HepG2 (cell line): ENCODE measurements around the gene EIF4G3. TPM values are rescaled to one million over a fixed set of nuclear protein-coding genes. Genes with fewer than 3 reads are reported as not detected.
A peak's percentile ranks its signal among the peaks of the same experiment; 100 is the strongest.

Source experiments
- CSRNP1 ChIP-seq: sonication (generic); formaldehyde crosslinking; IDR thresholded peaks from 2 replicates; pipeline ENCODE4 v1.8.1; 2023; ENCODE audit warnings: mild to moderate bottlenecking, missing genetic modification reagents
- DZIP1 ChIP-seq: sonication (generic); formaldehyde crosslinking; IDR thresholded peaks from 2 replicates; pipeline ENCODE4 v1.5.0; 2020; ENCODE audit warnings: mild to moderate bottlenecking, missing genetic modification reagents
- EEA1 ChIP-seq: sonication (generic); formaldehyde crosslinking; IDR thresholded peaks from 2 replicates; pipeline ENCODE4 v1.5.1; 2020; ENCODE audit warnings: mild to moderate bottlenecking, missing genetic modification reagents, borderline replicate concordance
- GLI4 ChIP-seq: sonication (generic); formaldehyde crosslinking; IDR thresholded peaks from 2 replicates; pipeline ENCODE4 v1.5.1; 2020; ENCODE audit warnings: missing genetic modification reagents, mild to moderate bottlenecking, moderate library complexity, borderline replicate concordance
- HOXA3 ChIP-seq: sonication (generic); formaldehyde crosslinking; IDR thresholded peaks from 2 replicates; pipeline ENCODE4 v1.5.0; 2020; ENCODE audit warnings: missing genetic modification reagents
- PITX1 ChIP-seq: sonication (generic); formaldehyde crosslinking; IDR thresholded peaks from 2 replicates; pipeline ENCODE4 v1.5.1; 2020; ENCODE audit warnings: mild to moderate bottlenecking, missing genetic modification reagents
- POGZ ChIP-seq: sonication (generic); formaldehyde crosslinking; IDR thresholded peaks from 2 replicates; pipeline ENCODE4 v1.4.0; 2020; ENCODE audit warnings: mild to moderate bottlenecking, missing genetic modification reagents
- SRSF1 ChIP-seq: fragments of 200-400 bp; formaldehyde crosslinking; optimal IDR thresholded peaks from 2 replicates; pipeline ENCODE3; 2017; ENCODE audit warnings: mild to moderate bottlenecking, low read depth, low read length, moderate library complexity
- TARDBP ChIP-seq: sonication (generic); formaldehyde crosslinking; IDR thresholded peaks from 2 replicates; pipeline ENCODE4 v1.8.0; 2022; ENCODE audit warnings: mild to moderate bottlenecking, missing genetic modification reagents
- UBTF ChIP-seq: sonication (generic); formaldehyde crosslinking; IDR thresholded peaks from 2 replicates; pipeline ENCODE4 v1.4.0; 2020; ENCODE audit warnings: mild to moderate bottlenecking, missing genetic modification reagents
- YEATS4 ChIP-seq: sonication (generic); formaldehyde crosslinking; IDR thresholded peaks from 2 replicates; pipeline ENCODE4 v1.4.0; 2020; ENCODE audit warnings: missing genetic modification reagents, borderline replicate concordance
- ZBTB8A ChIP-seq: sonication (generic); formaldehyde crosslinking; IDR thresholded peaks from 2 replicates; pipeline ENCODE4 v1.4.0; 2020; ENCODE audit warnings: mild to moderate bottlenecking, low read depth, missing genetic modification reagents, borderline replicate concordance
- ZFP91 ChIP-seq: sonication (generic); formaldehyde crosslinking; IDR thresholded peaks from 2 replicates; pipeline ENCODE4 v1.9.0; 2022; ENCODE audit warnings: missing genetic modification reagents, mild to moderate bottlenecking, borderline replicate concordance
- ZMYM4 ChIP-seq: sonication (generic); formaldehyde crosslinking; IDR thresholded peaks from 2 replicates; pipeline ENCODE4 v1.8.1; 2023; ENCODE audit warnings: mild to moderate bottlenecking, missing genetic modification reagents
- ZNF598 ChIP-seq: sonication (generic); formaldehyde crosslinking; IDR thresholded peaks from 2 replicates; pipeline ENCODE4 v1.5.1; 2020; ENCODE audit warnings: mild to moderate bottlenecking, missing genetic modification reagents, borderline replicate concordance
- ZNF740 ChIP-seq: sonication (generic); formaldehyde crosslinking; IDR thresholded peaks from 2 replicates; pipeline ENCODE4 v1.4.0; 2020; ENCODE audit warnings: missing genetic modification reagents
- polyA plus RNA-seq, 8 experiments: library from polyadenylated mRNA; depleted of rRNA in 3 of 8; stranded (reverse) in 7 of 8; unstranded in 1 of 8; fragments of >200 nt; fragmentation: Illumina TruSeq in 4 of 8; extraction: Trizol in 4 of 8; gene quantifications; 2 replicates each; pipeline versions ENCODE4 v1.2.1 to v1.2.3, GENCODE V29; 2011 to 2016; ENCODE audit warnings: low read depth in 4 of 8, missing spikeins in 1 of 8, mixed read lengths in 1 of 8; ENCODE audit not compliant: insufficient read depth in 1 of 8
- total RNA-seq, 5 experiments: library from RNA; depleted of rRNA; stranded (reverse); fragments of >200 nt; fragmentation: Illumina TruSeq; extraction: Trizol; gene quantifications; 2 replicates each; pipeline ENCODE4 v1.2.3, GENCODE V29; 2016; ENCODE audit warnings: low read depth in 1 of 5

EIF4G3 gene
- total and polyA plus RNA-seq, 2 of the 13 experiments (the other 11 are each of a cell fraction or from before 2014, with no cell fraction given): 22.2 to 27.6 TPM

- peak; percentile 89 for TF ChIP-seq ZFP91 (CRISPR knock-in tag)
- TF ChIP-seq ZMYM4 (CRISPR knock-in tag): peak; percentile 71
- peak; percentile 97 for TF ChIP-seq GLI4 (CRISPR knock-in tag)
- TF ChIP-seq ZNF598 (CRISPR knock-in tag): peak; percentile 93; the same call in 1 of the 2 replicates
- TF ChIP-seq CSRNP1: peak; percentile 88; the same call in 1 of the 2 replicates
- TF ChIP-seq ZBTB8A (CRISPR knock-in tag): no peak
- peak; percentile 54; the same call in 1 of the 2 replicates for TF ChIP-seq POGZ (CRISPR knock-in tag)
- TF ChIP-seq EEA1: no peak; the same call in 1 of the 2 replicates
- peak; percentile 31 for TF ChIP-seq SRSF1
- no peak for TF ChIP-seq PITX1 (CRISPR knock-in tag)
- TF ChIP-seq TARDBP (CRISPR knock-in tag): peak; percentile 63; the same call in 1 of the 2 replicates
- peak; percentile 97 for TF ChIP-seq YEATS4
- peak; percentile 88 for TF ChIP-seq HOXA3 (CRISPR knock-in tag)
- peak; percentile 95 for TF ChIP-seq UBTF (CRISPR knock-in tag)
- peak; percentile 53; the same call in 1 of the 2 replicates for TF ChIP-seq DZIP1 (CRISPR knock-in tag)
- TF ChIP-seq ZNF740 (CRISPR knock-in tag): no peak
Measured at GRCh38 chr1:20786253-20787028, 390.3 kb downstream of the EIF4G3 start (continued).
